ENCODE data around the gene SLC22A5. TPM values are rescaled to one million over a fixed set of nuclear protein-coding genes. Genes with fewer than 3 reads are reported as not detected.

The SLC22A5 gene
- 0.13 and 0.47 TPM in 2 replicates for total RNA-seq (2014; rRNA removed; shearing (Covaris generic))

GRCh38 chr5:132369474-132370180 lies at the start of gene SLC22A5:
Gene SLC22A5 (plus strand): TSS chr5:132369710. CDS start chr5:132369973, 263 bp downstream.
- H3K27me3 ChIP-seq = no peaks in the 10 kb centered on the region
- no peaks in the 10 kb centered on the region for H3K9me3 ChIP-seq (replicated peaks)
- peaks cover 12% of the 10 kb centered on the region; the same call in 1 of the 2 replicates for H3K4me1 ChIP-seq
- no peaks in the 10 kb centered on the region for H3K36me3 ChIP-seq
- no peak within 1 kb of the TSS; the same call in 1 of the 2 replicates for H3K27ac ChIP-seq
- DNase-seq = peak; percentile 25 to 29
- H3K4me3 ChIP-seq = peak within 1 kb of the TSS; percentile 54

GRCh38 chr5:132319975-132320374 lies 49.5 kb upstream of the SLC22A5 start:
- Histone ChIP-seq H3K27me3 (no peaks in the 10 kb centered on the region), H3K27ac (no peak overlapping the region), H3K36me3 (no peaks in the 10 kb centered on the region), H3K9me3 (replicated peaks) (no peaks in the 10 kb centered on the region), H3K4me3 (no peak overlapping the region), H3K4me1 (peaks cover 39% of the 10 kb centered on the region)
- DNase-seq = no peak

GRCh38 chr5:132321109-132321721 lies 48.3 kb upstream of the SLC22A5 start:
- H3K27ac ChIP-seq = no peak overlapping the region
- H3K9me3 ChIP-seq (replicated peaks) = no peaks in the 10 kb centered on the region
- H3K27me3 ChIP-seq = no peaks in the 10 kb centered on the region
- no peaks in the 10 kb centered on the region for H3K36me3 ChIP-seq
- H3K4me1 ChIP-seq = peaks cover 36% of the 10 kb centered on the region
- no peak overlapping the region for H3K4me3 ChIP-seq
- no peak for DNase-seq

- DNase-seq = peak; percentile 37 to 46
- Histone ChIP-seq H3K27me3 (no peaks in the 10 kb centered on the region), H3K36me3 (no peaks in the 10 kb centered on the region), H3K4me1 (peaks cover 37% of the 10 kb centered on the region), H3K4me3 (peak overlapping the region; percentile 25; the same call in 1 of the 2 replicates), H3K9me3 (replicated peaks) (no peaks in the 10 kb centered on the region), H3K27ac (peak overlapping the region; percentile 60; the same call in 1 of the 2 replicates)
Observed at GRCh38 chr5:132322266-132322665, 47.2 kb upstream of the SLC22A5 start.

- Histone ChIP-seq H3K27me3 (no peaks in the 10 kb centered on the region), H3K4me3 (no peak overlapping the region), H3K9me3 (replicated peaks) (no peaks in the 10 kb centered on the region), H3K27ac (no peak overlapping the region; the same call in 1 of the 2 replicates), H3K36me3 (no peaks in the 10 kb centered on the region), H3K4me1 (peaks cover 39% of the 10 kb centered on the region)
- DNase-seq = peak in 1 of 2 experiments; percentile 44
Observed at GRCh38 chr5:132323202-132323601, 46.3 kb upstream of the SLC22A5 start.

- Histone ChIP-seq H3K9me3 (replicated peaks) (no peaks in the 10 kb centered on the region), H3K36me3 (no peaks in the 10 kb centered on the region), H3K27ac (no peak overlapping the region), H3K4me3 (no peak overlapping the region), H3K4me1 (peaks cover 30% of the 10 kb centered on the region), H3K27me3 (no peaks in the 10 kb centered on the region)
- no peak for DNase-seq
Observed at GRCh38 chr5:132325691-132326090, 43.8 kb upstream of the SLC22A5 start.

- Histone ChIP-seq H3K27ac (no peak overlapping the region), H3K4me3 (no peak overlapping the region), H3K4me1 (peaks cover 23% of the 10 kb centered on the region), H3K9me3 (replicated peaks) (no peaks in the 10 kb centered on the region), H3K36me3 (no peaks in the 10 kb centered on the region), H3K27me3 (no peaks in the 10 kb centered on the region)
- no peak for DNase-seq
Observed at GRCh38 chr5:132327252-132327955, 42.1 kb upstream of the SLC22A5 start.

GRCh38 chr5:132334812-132335211 lies 34.7 kb upstream of the SLC22A5 start:
- no peaks in the 10 kb centered on the region for H3K36me3 ChIP-seq
- peaks cover 3% of the 10 kb centered on the region; the same call in 1 of the 2 replicates for H3K9me3 ChIP-seq (replicated peaks)
- H3K4me1 ChIP-seq = no peaks in the 10 kb centered on the region
- no peak for DNase-seq
- H3K27me3 ChIP-seq = no peaks in the 10 kb centered on the region
- H3K27ac ChIP-seq = no peak overlapping the region
- no peak overlapping the region for H3K4me3 ChIP-seq

GRCh38 chr5:132335402-132335801 lies 34.1 kb upstream of the SLC22A5 start:
- Histone ChIP-seq H3K27me3 (no peaks in the 10 kb centered on the region), H3K36me3 (no peaks in the 10 kb centered on the region), H3K4me1 (no peaks in the 10 kb centered on the region), H3K27ac (no peak overlapping the region), H3K4me3 (no peak overlapping the region), H3K9me3 (replicated peaks) (peaks cover 3% of the 10 kb centered on the region; the same call in 1 of the 2 replicates)
- DNase-seq = no peak

GRCh38 chr5:132339502-132339901 lies 30.0 kb upstream of the SLC22A5 start:
- no peaks in the 10 kb centered on the region for H3K36me3 ChIP-seq
- no peak for DNase-seq
- peaks cover 16% of the 10 kb centered on the region for H3K4me1 ChIP-seq
- H3K9me3 ChIP-seq (replicated peaks) = peaks cover 3% of the 10 kb centered on the region; the same call in 1 of the 2 replicates
- no peak overlapping the region for H3K27ac ChIP-seq
- no peak overlapping the region for H3K4me3 ChIP-seq
- H3K27me3 ChIP-seq = no peaks in the 10 kb centered on the region

- peaks cover 16% of the 10 kb centered on the region for H3K4me1 ChIP-seq
- no peak overlapping the region for H3K4me3 ChIP-seq
- H3K9me3 ChIP-seq (replicated peaks) = peaks cover 3% of the 10 kb centered on the region; the same call in 1 of the 2 replicates
- no peaks in the 10 kb centered on the region for H3K27me3 ChIP-seq
- DNase-seq = peak; percentile 80 to 90
- H3K27ac ChIP-seq = no peak overlapping the region
- no peaks in the 10 kb centered on the region for H3K36me3 ChIP-seq
Observed at GRCh38 chr5:132342291-132343180, 27.0 kb upstream of the SLC22A5 start.

GRCh38 chr5:132344775-132345514 lies 24.6 kb upstream of the SLC22A5 start:
- DNase-seq = no peak
- Histone ChIP-seq H3K27ac (no peak overlapping the region), H3K4me1 (peaks cover 16% of the 10 kb centered on the region), H3K36me3 (no peaks in the 10 kb centered on the region), H3K9me3 (replicated peaks) (0 out of 2 replicates have a peak, but pooled peaks cover 4% of the 10 kb centered on the region), H3K4me3 (no peak overlapping the region), H3K27me3 (no peaks in the 10 kb centered on the region)

GRCh38 chr5:132353486-132353995 lies 16.0 kb upstream of the SLC22A5 start:
- no peak overlapping the region for H3K4me3 ChIP-seq
- H3K4me1 ChIP-seq = no peaks in the 10 kb centered on the region
- H3K27me3 ChIP-seq = peaks cover 8% of the 10 kb centered on the region; the same call in 1 of the 2 replicates
- H3K9me3 ChIP-seq (replicated peaks) = 0 out of 2 replicates have a peak, but pooled peaks cover 9% of the 10 kb centered on the region
- no peak overlapping the region for H3K27ac ChIP-seq
- DNase-seq = no peak
- no peaks in the 10 kb centered on the region for H3K36me3 ChIP-seq

Measured in SJCRH30 (cell line).